A549 (cell line): Measurements from ENCODE around the gene KRT7. TPM values are rescaled to one million over a fixed set of nuclear protein-coding genes. Genes with fewer than 3 reads are reported as not detected.

Source experiments
- ATAC-seq, 2 experiments: fragments of 200-7000 bp in 1 of 2; fragments of >200 bp in 1 of 2; cut with Nextera tagmentation in 1 of 2; cut with Tn5 transposase in 1 of 2; 3 replicates each; pipeline versions ENCODE4 v1.8.0 to v1.9.1; 2018 to 2020; ENCODE audit warnings: mild to moderate bottlenecking in 1 of 2, moderate library complexity in 1 of 2
- CTCF ChIA-PET: fragments of 300-600 bp; sonication (Branson Sonifier 250); formaldehyde crosslinking; extraction: SDS; loops from one replicate; lab custom pipeline; 2021; ENCODE audit warnings: antibody characterized with exemption, inconsistent platforms; lab: Yijun Ruan, JAX
- POLR2A ChIA-PET: fragments of 350-600 bp; formaldehyde crosslinking; extraction: SDS; loops from one replicate; lab custom pipeline; 2021; ENCODE audit warnings: antibody characterized with exemption, inconsistent platforms; lab: Yijun Ruan, JAX
- DNase-seq, 2 experiments: peaks; one replicate each; pipeline versions ENCODE4 v3.0.0 to v3.0.0-alpha.2; 2011 to 2016; ENCODE audit warnings: low read depth in 1 of 2, low spot score in 1 of 2
- FAIRE-seq: peaks from 2 replicates; lab custom pipeline; 2011; peaks lifted over from hg19 to GRCh38; lab: Jason Lieb, UNC
- H3K27ac ChIP-seq, 2 experiments: fragments of >200 bp; sonication (Bioruptor Twin); formaldehyde crosslinking; 3 replicates each; pipeline ENCODE4 v1.5.1; 2016 to 2017
- H3K4me1 ChIP-seq: fragments of >200 bp; sonication (Bioruptor Twin); formaldehyde crosslinking; 3 replicates; pipeline ENCODE4 v1.6.1; 2016
- H3K4me2 ChIP-seq: fragments of >200 bp; sonication (Bioruptor Twin); formaldehyde crosslinking; 3 replicates; pipeline ENCODE4 v1.6.1; 2016
- H3K4me3 ChIP-seq: fragments of >200 bp; sonication (Bioruptor Twin); formaldehyde crosslinking; 3 replicates; pipeline ENCODE4 v1.5.1; 2016
- H3K9me3 ChIP-seq: fragments of >200 bp; sonication (Bioruptor Twin); formaldehyde crosslinking; 3 replicates; pipeline ENCODE4 v1.6.1; 2016
- CBX2 ChIP-seq: fragments of 200-600 bp; sonication (generic); IDR thresholded peaks from 2 replicates; pipeline ENCODE4 v1.6.1; 2016; ENCODE audit warnings: low read depth, mild to moderate bottlenecking, borderline replicate concordance
- CHD2 ChIP-seq: fragments of 150-350 bp; IDR thresholded peaks from 2 replicates; pipeline ENCODE4 v1.6.1; 2014; ENCODE audit warnings: low read length; ENCODE audit not compliant: partially characterized antibody
- EHF ChIP-seq: fragments of 250-450 bp; sonication (Bioruptor Pico); IDR thresholded peaks from 2 replicates; pipeline ENCODE4 v1.5.0; 2020; ENCODE audit warnings: mild to moderate bottlenecking
- EP300 ChIP-seq, 2 experiments: fragments of >200 bp; sonication (Bioruptor Twin); formaldehyde crosslinking; IDR thresholded peaks; 2 replicates in 1 of 2; 3 replicates in 1 of 2; pipeline ENCODE4 v1.6.1; 2016 to 2017
- FOSL2 ChIP-seq, 2 experiments: fragments of 450-650 bp in 1 of 2; fragments of >200 bp in 1 of 2; sonication (Bioruptor Twin) in 1 of 2; formaldehyde crosslinking; IDR thresholded peaks; 2 replicates each; pipeline versions ENCODE4 v1.5.0 to v1.6.1; 2016 to 2020; ENCODE audit warnings: mild to moderate bottlenecking in 1 of 2, moderate library complexity in 1 of 2
- FOXS1 ChIP-seq: fragments of 250-450 bp; sonication (Bioruptor Pico); IDR thresholded peaks from 2 replicates; pipeline ENCODE4 v1.5.0; 2020; ENCODE audit warnings: mild to moderate bottlenecking, moderate library complexity
- HDAC2 ChIP-seq: fragments of 200-600 bp; sonication (generic); IDR thresholded peaks from 2 replicates; pipeline ENCODE4 v1.6.1; 2016
- HEYL ChIP-seq: fragments of 250-450 bp; sonication (Bioruptor Pico); IDR thresholded peaks from 2 replicates; pipeline ENCODE4 v1.8.0; 2021; ENCODE audit warnings: mild to moderate bottlenecking, moderate library complexity
- HOXA7 ChIP-seq: fragments of 250-450 bp; sonication (Bioruptor Pico); IDR thresholded peaks from 2 replicates; pipeline ENCODE4 v1.5.0; 2020; ENCODE audit warnings: mild to moderate bottlenecking, moderate library complexity
- HOXB13 ChIP-seq: fragments of 250-450 bp; sonication (Bioruptor Pico); IDR thresholded peaks from 2 replicates; pipeline ENCODE4 v1.5.0; 2020; ENCODE audit warnings: low read depth, mild to moderate bottlenecking, moderate library complexity
- JUN ChIP-seq, 2 experiments: fragments of >200 bp; sonication (Bioruptor Twin); formaldehyde crosslinking; IDR thresholded peaks; 2 replicates in 1 of 2; 3 replicates in 1 of 2; pipeline ENCODE4 v1.6.1; 2016 to 2017
- KDM5A ChIP-seq: fragments of 200-600 bp; sonication (generic); IDR thresholded peaks from 2 replicates; pipeline ENCODE4 v1.6.1; 2016; ENCODE audit warnings: antibody characterized with exemption, mild to moderate bottlenecking
- MAZ ChIP-seq: fragments of 150-350 bp; IDR thresholded peaks from 2 replicates; pipeline ENCODE4 v1.6.1; 2014; ENCODE audit warnings: antibody characterized with exemption, low read depth, low read length, borderline replicate concordance
- PHF8 ChIP-seq: fragments of 200-600 bp; sonication (generic); IDR thresholded peaks from 2 replicates; pipeline ENCODE4 v1.6.1; 2016; ENCODE audit warnings: low read depth, mild to moderate bottlenecking, antibody characterized with exemption, moderate library complexity, borderline replicate concordance
- POLR2A ChIP-seq: IDR thresholded peaks from 2 replicates; pipeline ENCODE4 v1.6.1; 2012; ENCODE audit warnings: mild to moderate bottlenecking, low read length
- RAD21 ChIP-seq, 2 experiments: fragments of >200 bp in 1 of 2; sonication (Bioruptor Twin) in 1 of 2; formaldehyde crosslinking in 1 of 2; IDR thresholded peaks in 1 of 2; conservative IDR thresholded peaks in 1 of 2; 2 replicates in 1 of 2; 3 replicates in 1 of 2; pipeline ENCODE4 v1.6.1; 2012 to 2018; ENCODE audit warnings: inconsistent platforms in 1 of 2
- RCOR1 ChIP-seq: fragments of 150-350 bp; IDR thresholded peaks from 2 replicates; pipeline ENCODE4 v1.6.1; 2014; ENCODE audit warnings: antibody characterized with exemption, low read length, low read depth
- RNF2 ChIP-seq: fragments of 200-600 bp; sonication (generic); IDR thresholded peaks from 2 replicates; pipeline ENCODE4 v1.6.1; 2016; ENCODE audit warnings: low read depth, mild to moderate bottlenecking, antibody characterized with exemption, moderate library complexity, borderline replicate concordance
- TP53 ChIP-seq: fragments of 250-450 bp; sonication (Bioruptor Pico); IDR thresholded peaks from 2 replicates; pipeline ENCODE4 v1.5.0; 2021; ENCODE audit warnings: mild to moderate bottlenecking, moderate library complexity
- ZC3H11A ChIP-seq: fragments of 450-650 bp; IDR thresholded peaks from 2 replicates; pipeline ENCODE4 v1.6.1; 2014; ENCODE audit warnings: antibody characterized with exemption, mild to moderate bottlenecking
- WGBS: methylation state at CpG from one replicate; pipeline ENCODE4 v1.1.6; 2017; ENCODE audit errors: missing lambda C conversion rate; 5-methylcytosine and 5-hydroxymethylcytosine counted together
- polyA plus RNA-seq, 4 experiments: library from polyadenylated mRNA; depleted of rRNA in 3 of 4; stranded (reverse); fragments of >200 nt; fragmentation: RNase III in 1 of 4; extraction: RNeasy Plus Mini Kit Qiagen cat#74134 plus additional on column Dnase treatment in 1 of 4; gene quantifications; 2 replicates in 3 of 4; 3 replicates in 1 of 4; pipeline ENCODE4 v1.2.3, GENCODE V29; 2011 to 2017
- TF ChIP-seq, protein P1 (sequence below): IDR thresholded peaks from 2 replicates; pipeline ENCODE4 v1.6.1; 2012
- TF ChIP-seq, protein P2 (sequence below): IDR thresholded peaks from 2 replicates; pipeline ENCODE4 v1.6.1; 2012; ENCODE audit warnings: low read depth, borderline replicate concordance
- TF ChIP-seq, protein P3 (sequence below): fragments of 250-450 bp; sonication (Bioruptor Pico); IDR thresholded peaks from 2 replicates; pipeline ENCODE4 v1.5.0; 2020; ENCODE audit warnings: low read depth, mild to moderate bottlenecking, moderate library complexity

The KRT7 gene
- polyA plus RNA-seq, 2 of the 4 experiments (the other 2 are of a cell fraction): 2,623 to 3,055 TPM

- H3K4me2 ChIP-seq: peak overlapping the region; percentile 44
- H3K4me3 ChIP-seq: no peak overlapping the region
- H3K4me1 ChIP-seq: peaks cover 82% of the 10 kb centered on the region
- peak overlapping the region; percentile 87 to 96 for H3K27ac ChIP-seq
- TF ChIP-seq HOXB13 (CRISPR knock-in tag): no peak
- no peak for TF ChIP-seq POLR2A
- no peak for TF ChIP-seq RCOR1
- TF ChIP-seq, protein P1, sequence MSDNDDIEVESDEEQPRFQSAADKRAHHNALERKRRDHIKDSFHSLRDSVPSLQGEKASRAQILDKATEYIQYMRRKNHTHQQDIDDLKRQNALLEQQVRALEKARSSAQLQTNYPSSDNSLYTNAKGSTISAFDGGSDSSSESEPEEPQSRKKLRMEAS: peak; percentile 61
- TF ChIP-seq, protein P2, sequence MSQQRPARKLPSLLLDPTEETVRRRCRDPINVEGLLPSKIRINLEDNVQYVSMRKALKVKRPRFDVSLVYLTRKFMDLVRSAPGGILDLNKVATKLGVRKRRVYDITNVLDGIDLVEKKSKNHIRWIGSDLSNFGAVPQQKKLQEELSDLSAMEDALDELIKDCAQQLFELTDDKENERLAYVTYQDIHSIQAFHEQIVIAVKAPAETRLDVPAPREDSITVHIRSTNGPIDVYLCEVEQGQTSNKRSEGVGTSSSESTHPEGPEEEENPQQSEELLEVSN: peak; percentile 24; the same call in 1 of the 2 replicates
- DNase-seq (no peak), ATAC-seq (0 out of 6 replicates have a peak, but pooled peaks of 1 of the 2 experiments have one; percentile 15), FAIRE-seq (no peak)
- WGBS: 66% methylated on average over 10 of the region's 10 CpGs
- POLR2A ChIA-PET: interaction anchor here (0.9 to 1.3 kb wide), 3 partner anchors 16 to 36 kb away, joined by 3 to 6 read pairs (median 4); partner anchors contain the start of gene KRT80
- no peaks in the 10 kb centered on the region for H3K9me3 ChIP-seq
- CTCF ChIA-PET: interaction anchor here (0.9 to 14.1 kb wide), 5 partner anchors 15 to 120 kb away, joined by 3 to 175 read pairs (median 4); partner anchors contain the start of gene KRT7
Observed at GRCh38 chr12:52207895-52208294, 25.1 kb upstream of the KRT7 start.

DNA sequence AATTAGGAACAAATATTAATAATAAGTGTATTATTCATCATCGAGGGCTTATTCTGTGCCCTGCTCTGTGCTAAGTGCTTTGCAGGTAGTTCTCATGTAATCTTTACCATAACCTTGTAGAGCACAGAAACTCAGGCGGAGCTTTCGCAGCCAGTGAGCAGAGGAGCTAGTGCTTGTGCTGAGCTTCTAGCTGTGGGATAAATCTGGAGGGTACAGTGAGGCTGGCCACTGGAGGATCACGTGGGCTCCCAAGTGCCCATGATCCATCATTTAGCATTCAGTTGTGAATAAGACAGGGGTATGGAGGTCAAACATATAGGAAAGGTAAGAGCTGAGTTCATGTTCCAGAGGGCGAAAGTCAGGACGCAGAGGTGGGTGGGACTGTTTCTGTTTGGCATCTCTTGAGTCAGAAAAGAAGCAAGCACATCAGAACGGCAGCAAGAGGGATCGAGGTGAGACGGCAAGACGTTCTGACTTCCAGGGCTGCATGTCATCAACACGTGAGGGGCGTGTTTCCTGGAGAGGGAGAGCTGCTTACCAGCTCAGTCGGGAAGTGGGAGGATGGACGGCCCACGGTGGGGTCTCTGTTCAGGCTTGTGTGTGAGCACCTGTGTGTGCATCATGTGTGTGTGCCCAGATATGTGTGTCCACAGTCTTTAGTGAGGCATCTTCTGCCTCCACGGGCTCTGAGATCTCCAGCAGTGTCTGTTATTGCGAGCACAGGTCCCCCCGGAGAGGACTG lies 24.4 kb upstream of the KRT7 start:
- FAIRE-seq (no peak), DNase-seq (no peak)
- H3K27ac ChIP-seq: peak overlapping the region; percentile 87 to 96
- TF ChIP-seq, protein P3, sequence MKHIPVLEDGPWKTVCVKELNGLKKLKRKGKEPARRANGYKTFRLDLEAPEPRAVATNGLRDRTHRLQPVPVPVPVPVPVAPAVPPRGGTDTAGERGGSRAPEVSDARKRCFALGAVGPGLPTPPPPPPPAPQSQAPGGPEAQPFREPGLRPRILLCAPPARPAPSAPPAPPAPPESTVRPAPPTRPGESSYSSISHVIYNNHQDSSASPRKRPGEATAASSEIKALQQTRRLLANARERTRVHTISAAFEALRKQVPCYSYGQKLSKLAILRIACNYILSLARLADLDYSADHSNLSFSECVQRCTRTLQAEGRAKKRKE (CRISPR knock-in tag): no peak
- TF ChIP-seq JUN (IDR thresholded peaks at IDR 0.05): no peak
- TF ChIP-seq CBX2: no peak
- no peak for TF ChIP-seq KDM5A
- TF ChIP-seq RNF2: no peak
- no peak for TF ChIP-seq TP53 (CRISPR knock-in tag)
- TF ChIP-seq ZC3H11A: no peak
- TF ChIP-seq HOXA7: no peak
- no peak for TF ChIP-seq FOSL2 (IDR thresholded peaks at IDR 0.05)
- no peak for TF ChIP-seq FOSL2 (CRISPR knock-in tag; IDR thresholded peaks at IDR 0.05)
- TF ChIP-seq CHD2: no peak
- no peak for TF ChIP-seq FOXS1 (CRISPR knock-in tag)
- TF ChIP-seq EHF (CRISPR knock-in tag): no peak
- TF ChIP-seq RAD21 (conservative IDR thresholded peaks at IDR 0.05 in 1 of 2, IDR thresholded peaks at IDR 0.05 in 1 of 2): no peak
- TF ChIP-seq HDAC2: no peak
- no peak for TF ChIP-seq HEYL
- no peak for TF ChIP-seq EP300 (IDR thresholded peaks at IDR 0.05)
- no peak for TF ChIP-seq MAZ
- TF ChIP-seq PHF8: no peak
- TF ChIP-seq, all 56 proteins: peak for 0
- POLR2A ChIA-PET: interaction anchor here (1.3 kb wide), 2 partner anchors 16 to 35 kb away, joined by 3 to 6 read pairs; partner anchors contain the start of gene KRT80
- peak overlapping the region; percentile 44; the same call in 1 of the 3 replicates for H3K4me2 ChIP-seq
- WGBS: 83% methylated on average over 18 of the region's 18 CpGs
- no peaks in the 10 kb centered on the region for H3K9me3 ChIP-seq
- CTCF ChIA-PET: interaction anchor here (0.9 to 14.1 kb wide), 6 partner anchors 15 to 677 kb away, joined by 3 to 175 read pairs (median 3); no protein-coding TSS in a partner anchor
- peaks cover 82% of the 10 kb centered on the region for H3K4me1 ChIP-seq
- no peak overlapping the region for H3K4me3 ChIP-seq
- ATAC-seq: no peak
